ENCODE results near the gene FES.
"Not testable (repeated sequence)": the region's sequence is repeated elsewhere in the genome, so short reads cannot be mapped to it uniquely, and the experiment has no call there.

The FES gene

DNA sequence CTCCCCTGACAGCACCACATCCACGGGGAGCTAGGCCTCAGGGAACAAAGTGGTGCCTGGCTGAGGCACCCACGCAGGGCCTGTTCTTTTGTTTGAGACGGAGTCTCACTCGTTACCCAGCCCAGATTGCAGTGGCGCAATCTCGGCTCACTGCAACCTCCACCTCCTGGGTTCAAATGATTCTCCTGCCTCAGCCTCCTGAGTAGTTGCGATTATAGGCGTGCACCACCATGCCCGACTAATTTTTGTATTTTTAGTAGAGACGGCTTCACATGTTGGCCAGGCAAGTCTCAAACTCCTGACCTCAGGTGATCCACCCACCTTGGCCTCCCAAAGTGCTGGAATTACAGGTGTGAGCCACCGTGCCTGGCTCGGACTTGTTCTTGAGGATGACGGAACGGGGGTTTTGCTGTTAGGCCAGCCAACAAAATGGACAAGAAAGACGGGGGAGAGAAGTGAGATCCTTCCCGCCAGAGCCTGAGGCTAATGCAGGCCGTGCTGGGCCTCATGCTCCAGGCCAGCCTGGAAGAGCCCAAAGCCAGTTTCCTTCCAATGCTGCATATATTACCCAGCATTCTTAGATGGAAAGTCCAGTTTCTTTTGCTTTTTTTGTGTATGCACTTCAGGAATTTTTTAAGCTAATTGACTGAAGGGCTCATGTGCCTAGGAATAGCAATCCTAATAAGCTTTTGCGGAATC, 44.0 kb upstream of the FES start:
- TF ChIP-seq, protein P1, sequence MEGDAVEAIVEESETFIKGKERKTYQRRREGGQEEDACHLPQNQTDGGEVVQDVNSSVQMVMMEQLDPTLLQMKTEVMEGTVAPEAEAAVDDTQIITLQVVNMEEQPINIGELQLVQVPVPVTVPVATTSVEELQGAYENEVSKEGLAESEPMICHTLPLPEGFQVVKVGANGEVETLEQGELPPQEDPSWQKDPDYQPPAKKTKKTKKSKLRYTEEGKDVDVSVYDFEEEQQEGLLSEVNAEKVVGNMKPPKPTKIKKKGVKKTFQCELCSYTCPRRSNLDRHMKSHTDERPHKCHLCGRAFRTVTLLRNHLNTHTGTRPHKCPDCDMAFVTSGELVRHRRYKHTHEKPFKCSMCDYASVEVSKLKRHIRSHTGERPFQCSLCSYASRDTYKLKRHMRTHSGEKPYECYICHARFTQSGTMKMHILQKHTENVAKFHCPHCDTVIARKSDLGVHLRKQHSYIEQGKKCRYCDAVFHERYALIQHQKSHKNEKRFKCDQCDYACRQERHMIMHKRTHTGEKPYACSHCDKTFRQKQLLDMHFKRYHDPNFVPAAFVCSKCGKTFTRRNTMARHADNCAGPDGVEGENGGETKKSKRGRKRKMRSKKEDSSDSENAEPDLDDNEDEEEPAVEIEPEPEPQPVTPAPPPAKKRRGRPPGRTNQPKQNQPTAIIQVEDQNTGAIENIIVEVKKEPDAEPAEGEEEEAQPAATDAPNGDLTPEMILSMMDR (IDR thresholded peaks at IDR 0.05; ENCODE audit: extremely low read depth, missing control alignments) = no peak
- no peak for DNase-seq (ENCODE audit: low spot score)

DNA sequence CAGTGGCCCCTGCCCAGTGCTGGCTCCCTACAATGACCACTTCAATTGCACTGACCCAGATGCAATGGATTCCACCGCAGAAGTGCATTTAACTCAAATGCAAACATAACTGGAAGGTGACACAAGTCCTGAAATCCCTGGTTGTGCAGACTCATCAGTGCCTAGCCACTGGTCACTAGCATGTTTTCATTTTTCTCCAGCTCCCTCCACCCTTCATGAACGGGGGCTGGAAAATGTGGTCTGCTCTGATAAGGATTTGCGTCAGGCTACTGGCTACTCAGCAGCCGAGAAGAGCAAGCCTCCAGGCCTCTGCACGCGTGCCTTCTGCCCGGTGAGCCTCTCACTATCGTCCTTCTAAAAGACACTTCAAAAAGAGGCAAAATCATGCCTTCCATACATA, 43.4 kb upstream of the FES start:
- no peak for DNase-seq (ENCODE audit: low spot score)
- TF ChIP-seq, protein P1 (IDR thresholded peaks at IDR 0.05; ENCODE audit: extremely low read depth, missing control alignments) = no peak

DNA sequence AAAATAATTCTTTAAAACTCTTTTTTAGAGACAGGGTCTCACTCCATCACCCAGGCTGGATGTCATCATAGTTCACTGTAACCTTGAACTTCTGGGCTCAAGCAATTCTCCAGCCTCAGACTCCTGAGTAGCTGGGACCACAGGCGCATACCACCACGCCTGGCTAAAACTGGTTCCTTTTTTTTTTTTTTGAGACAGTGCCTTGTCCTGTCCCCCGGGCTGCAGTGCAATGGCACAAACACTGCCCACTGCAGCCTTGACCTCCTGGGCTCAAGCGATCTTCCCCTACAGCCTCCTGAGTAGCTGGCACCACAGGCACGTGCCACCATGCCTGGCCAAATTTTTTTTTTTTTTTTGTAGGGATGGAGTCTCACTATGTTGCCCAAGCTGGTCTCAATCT, 39.6 kb upstream of the FES start:
- TF ChIP-seq, protein P1 (IDR thresholded peaks at IDR 0.05; ENCODE audit: extremely low read depth, missing control alignments) = no peak
- DNase-seq (ENCODE audit: low spot score) = no peak

DNA sequence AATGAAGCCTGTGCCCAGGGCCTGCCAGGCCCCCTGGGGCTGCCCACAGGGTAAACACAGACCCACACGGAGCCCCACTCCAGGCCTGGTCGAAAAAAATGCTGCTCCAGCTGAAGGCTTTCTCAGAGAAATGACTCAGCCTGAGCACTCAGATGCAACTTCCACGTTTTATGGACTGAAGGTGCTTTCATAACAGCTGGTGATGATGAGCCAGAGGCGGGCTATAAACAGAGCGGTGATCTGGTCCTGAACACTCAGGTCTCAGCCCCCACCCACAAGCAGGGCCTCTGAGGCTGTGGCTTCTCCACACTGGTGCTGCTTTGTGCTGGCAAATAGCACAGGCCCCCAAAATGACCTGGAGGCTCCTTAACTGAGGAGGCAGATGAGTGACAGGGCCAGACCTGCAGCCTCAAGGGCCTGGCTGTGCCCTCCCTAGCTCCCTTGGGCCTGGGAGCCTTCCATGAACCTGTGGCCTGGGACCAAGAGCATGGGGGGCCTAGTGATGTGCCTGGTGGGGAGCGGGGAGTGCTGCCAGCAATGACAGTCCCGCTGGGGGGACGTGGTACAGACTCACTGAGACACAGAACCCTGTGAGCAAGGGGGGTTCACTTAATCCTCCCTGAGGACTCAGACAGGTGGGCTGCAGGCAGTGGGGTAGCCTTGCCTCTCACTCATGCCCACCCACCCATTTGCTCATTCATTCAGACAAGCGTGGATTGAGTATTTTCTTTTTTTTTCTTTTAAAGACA, 38.9 kb upstream of the FES start:
- TF ChIP-seq, protein P1 (IDR thresholded peaks at IDR 0.05; ENCODE audit: extremely low read depth, missing control alignments) = no peak
- DNase-seq (ENCODE audit: low spot score) = peak; percentile 55

DNA sequence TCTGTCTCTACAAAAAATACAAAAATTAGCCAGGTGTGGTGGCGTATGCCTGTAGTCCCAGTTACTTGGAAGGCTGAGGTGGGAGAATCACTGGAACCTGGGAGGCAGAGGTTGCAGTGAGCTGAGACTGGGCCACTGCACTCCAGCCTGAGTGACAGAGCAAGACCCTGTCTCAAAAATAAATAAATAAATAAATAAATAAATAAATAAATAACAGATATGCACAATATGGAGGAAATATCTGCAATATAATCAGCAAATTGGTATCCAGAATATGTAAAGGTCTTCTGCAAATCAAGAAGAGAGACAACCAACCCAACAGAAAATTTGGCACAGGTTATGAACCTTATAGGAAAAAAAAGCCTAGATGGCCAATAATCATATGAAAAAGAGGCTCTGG, 34.9 kb upstream of the FES start:
- not testable (repeated sequence) for DNase-seq (ENCODE audit: low spot score)

DNA sequence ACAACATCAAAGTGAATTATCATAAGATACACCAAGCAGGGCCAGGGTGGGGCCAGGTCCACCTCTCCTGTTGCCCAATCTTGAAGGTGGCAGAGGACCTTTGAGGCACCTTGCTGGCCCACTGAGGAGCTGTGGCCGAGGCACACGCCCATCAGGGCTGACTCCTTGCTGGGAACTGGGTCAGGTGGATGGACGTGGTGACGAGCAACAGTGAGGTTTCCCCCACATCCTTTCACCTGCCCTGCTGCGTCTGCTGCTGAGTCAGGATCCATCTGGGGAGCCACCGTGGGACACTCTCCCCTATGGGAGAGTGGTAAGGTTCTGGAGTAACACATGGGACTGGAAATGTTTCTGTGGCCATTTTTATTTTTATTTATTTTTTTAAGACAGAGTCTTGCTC, 33.2 kb upstream of the FES start:
- DNase-seq (ENCODE audit: low spot score) = no peak
- TF ChIP-seq, protein P1 (IDR thresholded peaks at IDR 0.05; ENCODE audit: extremely low read depth, missing control alignments) = no peak

DNA sequence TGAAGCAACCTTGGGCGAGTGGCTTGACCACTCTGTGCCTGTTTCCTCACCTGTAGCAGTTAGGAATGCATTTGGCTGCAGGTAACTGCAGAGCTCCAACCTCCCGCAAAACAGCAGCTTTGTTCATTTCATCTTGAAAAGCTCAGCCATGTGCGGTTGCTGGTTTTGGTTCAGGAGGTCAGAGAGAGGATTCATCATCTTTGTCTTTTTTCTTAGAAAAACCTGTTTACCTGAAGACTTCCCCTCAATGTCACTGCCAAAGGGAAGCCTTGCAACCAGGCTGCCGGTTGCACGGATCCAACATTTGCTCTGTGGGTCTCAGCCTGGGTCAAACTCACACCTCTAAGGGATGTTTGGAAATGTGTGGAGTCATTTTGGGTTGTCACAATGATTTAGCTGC, 32.4 kb upstream of the FES start:
- TF ChIP-seq, protein P1 (IDR thresholded peaks at IDR 0.05; ENCODE audit: extremely low read depth, missing control alignments) = no peak
- no peak for DNase-seq (ENCODE audit: low spot score)

DNA sequence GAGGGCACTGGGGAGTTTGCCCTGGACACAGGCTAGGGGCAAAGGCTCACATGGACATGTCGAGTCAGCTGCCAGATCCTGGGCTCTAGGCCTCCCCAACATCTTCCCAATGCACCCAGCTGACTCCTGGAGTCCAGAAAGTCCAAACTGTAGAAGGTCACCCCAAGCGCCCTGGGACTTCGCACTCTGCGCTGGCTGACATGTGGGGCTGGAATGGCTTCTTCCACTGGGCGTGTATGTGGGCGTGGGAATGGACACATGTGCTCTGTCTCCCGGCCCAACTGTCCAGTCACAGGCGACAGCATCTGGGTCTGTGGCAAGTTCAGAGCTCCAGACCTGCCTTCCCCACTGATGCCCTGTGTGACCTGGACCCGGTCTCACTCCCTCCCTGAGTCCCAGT, 29.2 kb upstream of the FES start:
- TF ChIP-seq, protein P1 (IDR thresholded peaks at IDR 0.05; ENCODE audit: extremely low read depth, missing control alignments) = no peak
- DNase-seq (ENCODE audit: low spot score) = no peak
